Measurements from ENCODE around the gene APOB.

Gene APOB

DNA sequence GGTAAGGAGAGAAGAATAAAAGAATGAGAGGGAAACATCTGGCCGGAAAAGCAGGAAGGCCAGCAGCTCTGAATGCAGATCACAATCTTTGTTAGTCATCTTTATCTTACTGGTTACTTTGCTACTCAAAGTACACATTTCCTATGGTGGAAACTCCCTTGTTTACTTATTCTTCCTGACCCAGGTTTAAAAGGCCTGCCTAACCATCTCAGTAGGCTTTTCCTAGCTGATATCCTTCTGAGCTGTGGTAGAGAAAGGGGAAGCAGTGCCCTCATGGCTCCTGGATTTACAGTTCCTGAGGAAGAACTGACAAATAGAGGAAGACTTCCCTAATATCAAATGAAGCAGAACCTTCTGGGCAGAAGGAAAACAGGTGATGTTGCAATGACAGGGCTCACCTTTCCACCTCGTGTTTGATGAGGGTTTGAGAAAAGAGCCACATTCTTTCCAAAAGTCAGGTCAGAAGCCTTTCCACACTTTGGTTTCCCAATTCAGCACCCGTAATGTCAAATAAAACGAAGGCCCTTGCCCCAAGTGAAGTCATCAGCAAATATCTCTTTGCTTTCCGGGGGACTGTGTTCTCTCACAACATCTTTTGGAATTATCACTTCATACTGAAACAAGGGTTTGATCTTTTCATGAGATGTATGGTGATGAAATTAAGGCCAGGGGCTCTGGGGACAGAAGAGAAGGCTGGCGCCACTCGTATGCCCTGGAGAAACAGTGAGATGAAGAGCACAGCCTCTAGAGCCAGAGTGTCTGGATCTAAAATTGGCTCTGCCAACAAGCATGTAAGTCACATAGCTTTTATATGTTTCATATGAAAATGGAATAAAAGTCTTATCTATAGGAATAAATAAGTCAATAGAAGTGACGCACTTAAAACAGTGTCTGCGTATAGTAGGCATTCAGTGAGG, 26.7 kb upstream of the APOB start:
- TF ChIP-seq, protein P1, sequence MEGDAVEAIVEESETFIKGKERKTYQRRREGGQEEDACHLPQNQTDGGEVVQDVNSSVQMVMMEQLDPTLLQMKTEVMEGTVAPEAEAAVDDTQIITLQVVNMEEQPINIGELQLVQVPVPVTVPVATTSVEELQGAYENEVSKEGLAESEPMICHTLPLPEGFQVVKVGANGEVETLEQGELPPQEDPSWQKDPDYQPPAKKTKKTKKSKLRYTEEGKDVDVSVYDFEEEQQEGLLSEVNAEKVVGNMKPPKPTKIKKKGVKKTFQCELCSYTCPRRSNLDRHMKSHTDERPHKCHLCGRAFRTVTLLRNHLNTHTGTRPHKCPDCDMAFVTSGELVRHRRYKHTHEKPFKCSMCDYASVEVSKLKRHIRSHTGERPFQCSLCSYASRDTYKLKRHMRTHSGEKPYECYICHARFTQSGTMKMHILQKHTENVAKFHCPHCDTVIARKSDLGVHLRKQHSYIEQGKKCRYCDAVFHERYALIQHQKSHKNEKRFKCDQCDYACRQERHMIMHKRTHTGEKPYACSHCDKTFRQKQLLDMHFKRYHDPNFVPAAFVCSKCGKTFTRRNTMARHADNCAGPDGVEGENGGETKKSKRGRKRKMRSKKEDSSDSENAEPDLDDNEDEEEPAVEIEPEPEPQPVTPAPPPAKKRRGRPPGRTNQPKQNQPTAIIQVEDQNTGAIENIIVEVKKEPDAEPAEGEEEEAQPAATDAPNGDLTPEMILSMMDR (IDR thresholded peaks at IDR 0.05; ENCODE audit: low read depth, low read length), result no peak

DNA sequence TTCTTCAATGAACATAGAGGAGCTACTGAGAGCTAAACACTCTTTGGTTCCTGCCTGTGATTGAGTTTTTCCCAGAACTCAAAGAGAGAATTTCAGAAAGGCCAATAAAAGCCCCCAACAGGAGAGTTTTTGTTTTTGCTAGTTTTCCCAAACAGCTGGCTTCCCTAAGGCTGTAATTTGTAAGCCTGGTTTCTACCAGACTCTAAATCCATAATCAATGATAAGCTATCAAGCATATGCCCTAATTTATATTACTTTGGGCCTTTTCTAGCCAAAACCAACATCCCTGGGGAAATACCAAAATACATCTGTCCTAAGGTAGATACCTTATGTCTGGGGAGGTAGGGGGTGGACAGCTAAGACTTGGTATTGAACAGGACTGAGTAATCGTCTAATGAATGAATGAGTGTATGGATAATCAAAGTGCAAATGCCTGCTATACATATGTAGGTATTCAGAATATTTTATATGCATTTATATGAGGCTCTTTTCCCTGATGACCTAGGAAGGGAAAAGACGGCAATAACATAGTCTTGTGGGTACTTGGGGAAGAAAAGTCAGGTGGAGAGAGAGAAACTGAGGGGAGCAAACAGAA, 26.0 kb upstream of the APOB start:
- no peak overlapping the region for H3K4me3 ChIP-seq (ENCODE audit: low read depth, low read length)
- TF ChIP-seq, protein P1 (IDR thresholded peaks at IDR 0.05; ENCODE audit: low read depth, low read length), result no peak

More for the DNA sequence above, 26.7 kb upstream of the APOB start:
- no peak overlapping the region for H3K4me3 ChIP-seq (ENCODE audit: low read depth, low read length)

DNA sequence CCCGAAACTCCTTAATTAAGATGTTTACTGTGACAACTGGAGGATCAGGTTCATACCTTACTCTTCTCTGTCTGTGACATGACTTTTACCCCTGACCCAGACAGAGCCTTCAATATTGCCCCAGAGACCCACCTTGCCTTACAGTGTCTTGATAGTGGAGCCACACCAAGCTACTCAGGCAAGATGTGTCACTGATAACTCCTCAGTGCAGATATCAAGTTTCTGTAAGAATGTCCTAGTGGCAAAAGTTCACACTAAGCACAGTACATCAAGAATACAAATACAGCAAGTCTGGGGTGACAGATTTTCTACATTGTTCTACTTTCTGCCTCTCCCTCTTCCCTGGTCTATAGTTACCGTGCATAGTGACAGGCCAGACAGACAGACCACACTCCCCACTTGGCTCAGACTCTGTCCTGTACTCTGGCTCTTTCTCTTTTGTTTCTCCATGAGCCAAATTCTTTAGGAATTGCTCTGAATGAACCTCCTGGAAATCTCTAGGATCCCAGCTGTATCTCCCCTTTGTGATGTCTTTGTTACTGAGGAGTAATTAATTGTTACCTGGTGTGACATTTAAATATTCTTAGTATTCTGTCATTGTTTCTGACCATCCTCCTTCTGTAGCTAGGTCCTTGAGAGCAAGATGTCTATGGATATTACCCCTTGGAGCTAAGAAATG, 24.1 kb upstream of the APOB start:
- no peak overlapping the region for H3K4me3 ChIP-seq (ENCODE audit: low read depth, low read length)
- TF ChIP-seq, protein P1 (IDR thresholded peaks at IDR 0.05; ENCODE audit: low read depth, low read length), result no peak

DNA sequence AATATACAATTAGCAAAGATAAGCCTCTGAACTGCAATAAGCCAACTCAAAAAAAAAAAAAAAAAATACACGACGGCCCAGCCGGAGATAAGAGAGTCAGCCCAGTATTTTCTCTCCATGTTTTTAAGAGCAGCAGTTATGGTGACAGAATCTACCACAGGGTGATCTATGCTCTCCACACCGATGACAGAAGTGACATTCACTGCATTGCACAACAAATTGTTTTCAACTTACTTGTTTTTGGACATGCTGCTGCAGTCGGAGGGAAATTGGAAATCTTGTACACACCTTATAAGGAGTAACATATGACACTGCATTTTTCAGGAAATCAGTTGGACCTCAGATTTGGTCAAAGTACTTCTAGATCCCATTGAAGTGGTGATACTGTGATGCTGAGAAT, 23.3 kb upstream of the APOB start:
- H3K4me3 ChIP-seq (ENCODE audit: low read depth, low read length), result no peak overlapping the region
- TF ChIP-seq, protein P1 (IDR thresholded peaks at IDR 0.05; ENCODE audit: low read depth, low read length), result no peak

DNA sequence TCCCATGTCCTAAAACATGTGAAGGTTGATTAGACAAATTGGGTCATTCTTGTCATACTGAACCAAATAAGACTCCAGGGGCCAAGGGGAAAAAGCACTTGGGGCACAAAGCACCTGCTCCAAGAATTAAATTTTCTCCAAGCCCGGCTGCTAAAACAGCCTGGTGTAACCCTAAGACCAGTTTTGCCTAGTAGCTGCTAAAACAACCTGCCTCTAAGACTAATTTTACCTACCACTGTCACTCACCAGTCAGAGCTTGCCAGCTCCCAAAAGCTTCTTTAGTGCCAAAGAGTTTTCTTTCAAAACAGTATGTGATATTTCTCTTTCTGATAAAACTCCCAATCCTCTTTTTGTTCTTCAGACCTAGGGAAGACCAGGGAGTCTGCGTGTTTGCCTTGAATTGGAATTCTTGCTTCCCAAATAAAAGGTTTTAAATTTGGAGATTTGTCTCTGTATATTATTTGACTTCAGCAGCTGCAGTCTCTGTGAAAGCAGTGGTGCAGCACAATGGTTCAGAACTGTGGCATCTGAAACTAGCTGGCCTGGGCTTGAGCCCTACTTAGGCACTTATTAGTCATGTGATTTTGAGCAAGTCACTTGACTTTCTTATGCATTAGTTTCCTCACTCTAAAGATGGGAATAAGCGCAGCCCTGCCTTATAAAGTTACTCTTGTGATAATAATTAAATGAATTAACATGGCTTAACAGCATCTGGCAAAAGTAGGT, 16.2 kb upstream of the APOB start:
- TF ChIP-seq, protein P1 (IDR thresholded peaks at IDR 0.05; ENCODE audit: low read depth, low read length), result no peak
- H3K4me3 ChIP-seq (ENCODE audit: low read depth, low read length), result no peak overlapping the region

DNA sequence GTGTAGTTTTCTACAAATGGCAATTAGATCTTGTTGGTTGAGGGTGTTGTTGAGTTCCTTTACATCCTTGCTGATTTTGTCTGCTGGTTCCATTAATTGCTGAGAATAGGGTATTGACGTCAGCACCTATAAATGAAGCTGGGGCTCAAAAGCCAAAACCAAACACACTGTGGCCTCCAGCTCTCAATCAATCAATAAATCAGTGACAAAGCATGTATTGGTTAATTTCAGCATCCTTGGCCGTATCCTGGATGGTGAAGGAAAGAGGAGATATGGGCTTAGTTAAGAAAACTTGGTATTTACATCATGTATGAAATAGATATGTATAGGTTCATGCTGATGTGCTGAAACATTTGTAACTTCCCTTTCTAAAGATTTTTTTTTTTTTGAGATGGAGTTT, 13.2 kb upstream of the APOB start:
- no peak overlapping the region for H3K4me3 ChIP-seq (ENCODE audit: low read depth, low read length)
- TF ChIP-seq, protein P1 (IDR thresholded peaks at IDR 0.05; ENCODE audit: low read depth, low read length), result no peak
